ENCODE results near the gene KIF17.
"Not testable (repeated sequence)": the region's sequence is repeated elsewhere in the genome, so short reads cannot be mapped to it uniquely, and the experiment has no call there.

KIF17 gene

GRCh38 chr1:20727746-20728316 lies 10.0 kb upstream of the KIF17 start:
- no peak for DNase-seq (ENCODE audit: low read depth, low spot score)

DNA sequence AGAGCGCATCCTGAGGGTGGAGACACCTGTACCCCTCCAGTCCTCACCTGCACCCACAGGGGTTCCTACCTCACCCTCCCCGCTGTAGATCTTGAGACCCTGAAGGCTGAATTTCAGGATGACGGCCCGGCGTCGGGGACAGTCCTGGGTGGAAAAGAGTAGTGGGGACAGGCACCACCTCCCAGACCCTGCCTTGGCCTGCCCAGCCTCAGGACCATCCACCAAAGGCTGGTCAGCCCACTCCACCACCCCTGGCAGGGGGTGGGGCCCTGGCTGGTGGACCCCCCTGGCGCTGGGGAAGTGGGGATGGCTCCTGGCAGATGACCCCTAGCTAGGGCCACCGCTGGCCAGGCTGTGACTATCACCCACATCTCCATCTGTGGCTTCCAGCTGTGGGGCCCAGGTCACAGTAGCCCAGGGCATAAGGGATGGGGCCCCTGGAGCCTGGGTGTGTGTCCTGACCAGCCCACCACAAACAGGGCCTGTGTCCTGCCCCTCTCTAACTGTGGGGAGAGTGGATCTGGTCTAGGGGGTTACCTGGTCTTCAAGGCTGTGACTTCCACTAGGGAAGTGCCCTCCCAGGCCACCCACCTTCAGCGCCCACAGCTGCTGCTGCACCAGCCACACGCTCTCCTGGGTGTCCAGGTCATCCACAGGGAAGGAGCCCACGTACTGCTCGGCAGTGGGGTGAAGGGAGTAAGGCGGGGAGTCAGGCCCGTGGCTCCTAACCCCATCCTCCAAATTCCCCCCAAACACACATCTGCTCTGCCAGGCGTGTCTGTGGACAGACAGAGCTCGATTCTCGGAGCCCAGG lies 9.3 kb upstream of the KIF17 start:
- DNase-seq (ENCODE audit: low read depth, low spot score) = no peak

- no peak for DNase-seq (ENCODE audit: low read depth, low spot score)
These were observed 8.5 kb upstream of the KIF17 start for GRCh38 chr1:20726118-20726911.

GRCh38 chr1:20725189-20726117 lies 7.6 kb upstream of the KIF17 start:
- DNase-seq (ENCODE audit: low read depth, low spot score) = no peak

DNA sequence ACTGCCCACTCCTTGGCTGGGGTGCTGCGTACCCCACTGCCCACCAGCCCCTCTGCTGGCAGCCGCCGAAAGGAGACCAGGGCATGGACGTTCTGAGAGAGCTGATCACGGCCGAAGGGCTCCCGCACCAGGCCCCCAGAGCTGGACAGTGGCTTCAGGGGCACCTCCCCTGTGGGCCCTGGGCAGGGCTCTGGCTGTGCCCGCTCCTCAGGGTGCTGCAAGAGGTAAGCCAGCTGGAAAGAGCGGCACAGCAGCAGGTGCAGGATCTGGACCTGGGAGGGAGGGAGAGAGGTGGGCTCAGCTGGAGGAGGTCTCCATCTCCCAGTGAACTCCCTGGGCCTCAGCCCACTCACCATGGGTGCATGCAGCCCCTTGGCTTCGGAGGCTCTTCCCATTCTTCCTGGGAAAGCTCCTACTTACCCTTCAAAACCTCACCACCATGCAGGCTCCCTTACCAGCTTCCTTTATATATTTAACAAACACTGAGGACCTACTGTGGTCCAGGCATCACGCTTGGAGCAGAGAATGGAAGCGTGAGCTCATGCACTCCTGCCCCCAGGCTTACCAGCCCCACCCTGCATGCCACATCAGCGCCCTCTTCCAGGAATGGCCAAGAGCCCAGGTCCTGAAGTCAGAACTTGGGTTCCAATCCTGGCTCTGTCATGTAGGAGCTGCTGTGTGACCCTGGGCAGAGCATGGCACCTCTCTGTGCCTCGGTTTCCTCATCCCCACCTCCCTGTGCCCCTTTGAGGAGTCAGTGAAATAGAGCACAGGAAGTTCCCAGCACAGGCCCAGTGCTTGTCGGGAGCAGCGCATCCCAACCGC lies 6.8 kb upstream of the KIF17 start:
- DNase-seq (ENCODE audit: low read depth, low spot score) = no peak

DNA sequence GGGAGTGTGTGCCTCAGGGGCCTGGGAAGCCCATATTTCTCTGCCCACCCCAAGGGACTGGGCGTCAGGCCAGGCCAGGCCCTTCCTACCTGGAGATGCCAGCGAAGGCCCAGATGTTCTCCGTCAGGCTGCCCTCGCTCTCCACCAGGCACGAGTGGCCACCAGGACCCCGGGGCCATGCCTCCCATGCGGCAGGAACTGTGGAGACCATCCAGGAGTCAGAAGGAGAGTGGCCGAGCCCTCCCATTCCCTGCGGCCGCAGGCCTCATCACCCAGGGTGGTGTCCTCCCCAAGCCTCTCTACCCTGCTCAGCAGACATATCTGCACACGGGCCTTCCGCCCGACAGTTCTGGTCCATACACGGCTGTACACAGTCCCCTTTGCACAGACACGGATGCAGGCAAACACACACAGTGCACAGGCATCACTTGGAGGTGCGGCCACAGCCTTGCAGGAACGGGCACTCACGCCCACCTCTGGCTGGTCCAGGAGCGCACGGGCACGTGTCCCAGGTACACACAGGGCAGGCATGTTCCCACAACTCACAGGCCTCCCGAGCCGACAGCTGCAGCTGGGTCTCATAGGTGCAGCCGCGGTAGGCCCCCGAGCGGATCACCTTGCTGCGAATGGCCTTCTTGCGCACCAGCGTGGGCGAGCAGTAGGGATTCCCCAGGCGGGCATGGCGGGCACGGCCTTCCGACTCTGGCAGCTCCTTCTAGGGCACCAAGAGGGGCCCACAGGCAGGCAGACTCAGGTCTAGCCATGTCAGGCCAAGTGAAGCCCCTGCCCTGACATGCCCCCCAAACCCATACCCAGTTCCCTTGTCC lies 5.9 kb upstream of the KIF17 start:
- DNase-seq (ENCODE audit: low read depth, low spot score) = no peak

DNA sequence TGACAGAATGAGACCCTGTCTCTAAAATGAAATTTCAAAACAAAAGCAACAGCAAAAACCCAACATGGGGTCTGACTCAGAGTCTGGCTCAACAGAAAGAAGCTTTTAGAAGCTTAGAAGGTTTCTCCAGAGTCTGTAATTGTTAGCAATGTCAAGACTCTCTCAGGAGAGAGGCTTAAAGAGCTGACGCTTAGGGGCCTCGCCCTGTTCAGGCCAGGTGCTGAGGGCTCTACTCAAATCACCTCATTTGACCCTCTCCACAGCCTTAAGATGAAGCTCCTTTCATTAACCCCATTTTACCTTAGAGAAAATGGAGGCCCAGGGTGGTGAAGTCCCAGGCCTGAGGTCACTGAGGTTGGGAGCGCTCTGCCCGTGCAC lies 5.3 kb upstream of the KIF17 start:
- DNase-seq (ENCODE audit: low read depth, low spot score) = no peak

- no peak for DNase-seq (ENCODE audit: low read depth, low spot score)
These were observed 3.6 kb upstream of the KIF17 start for GRCh38 chr1:20721117-20722061.

GRCh38 chr1:20720631-20721091 lies 2.9 kb upstream of the KIF17 start:
- no peak for DNase-seq (ENCODE audit: low read depth, low spot score)

DNA sequence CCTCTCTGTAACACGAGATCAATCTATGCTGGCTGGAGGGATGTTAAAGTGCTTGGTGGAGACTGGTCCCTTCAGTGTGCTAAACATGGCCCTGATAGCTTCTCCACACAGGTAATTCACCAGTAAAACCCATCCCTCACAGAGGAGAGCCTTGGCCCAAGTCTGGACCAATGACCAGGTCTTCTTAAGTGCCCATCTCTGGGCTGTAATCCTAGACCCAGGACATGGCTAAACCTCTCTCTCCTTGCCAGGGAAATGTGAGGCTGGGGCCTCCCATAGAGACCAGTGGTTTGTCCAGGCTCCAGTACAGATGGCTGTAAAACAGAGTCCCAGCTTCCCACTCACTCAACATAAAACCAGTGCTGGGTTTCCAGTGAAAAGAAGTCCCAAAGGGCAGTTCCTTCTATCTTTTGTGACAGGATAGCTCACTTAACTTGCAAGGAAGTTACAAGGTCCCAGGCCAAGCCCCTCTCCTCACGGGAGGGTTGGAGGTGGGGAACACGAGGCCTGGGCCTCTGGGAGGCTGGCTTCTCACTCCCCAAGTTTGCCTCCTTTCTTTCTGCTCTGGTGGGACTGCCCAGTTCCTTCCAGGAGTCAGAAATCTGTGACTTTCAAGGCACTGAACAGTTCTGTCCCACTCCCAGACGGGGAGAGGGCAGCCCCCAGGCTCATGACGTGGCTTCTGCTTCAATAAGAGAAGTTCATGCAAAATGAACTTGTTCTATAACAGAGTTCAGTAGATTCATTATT lies 2.2 kb upstream of the KIF17 start:
- DNase-seq (ENCODE audit: low read depth, low spot score) = no peak

DNA sequence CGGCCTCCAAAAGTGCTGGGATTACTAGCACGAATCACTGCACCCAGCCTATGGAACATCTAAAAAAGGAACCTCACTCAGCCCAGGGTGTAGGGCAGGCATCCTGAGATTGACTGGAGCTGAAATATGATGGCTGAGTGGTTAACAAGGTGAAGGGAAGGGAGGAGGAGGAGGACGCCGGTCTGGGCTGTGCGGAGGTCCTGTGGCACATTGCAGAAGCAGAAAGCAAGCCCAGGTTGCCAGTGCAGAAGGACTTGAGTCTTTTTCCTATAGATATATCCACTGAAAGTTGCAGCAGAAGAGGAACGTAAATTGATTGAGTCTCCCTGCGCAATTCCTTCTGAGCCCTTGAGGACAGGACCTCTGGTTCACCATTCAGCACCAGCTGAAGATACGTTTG lies 1.5 kb upstream of the KIF17 start:
- DNase-seq (ENCODE audit: low read depth, low spot score) = no peak

- DNase-seq (ENCODE audit: low read depth, low spot score) = not testable (repeated sequence)
These were observed 606 bp upstream of the KIF17 start for GRCh38 chr1:20718343-20718882.

GRCh38 chr1:20716232-20716631 lies 1.6 kb downstream of the KIF17 start:
- no peak for DNase-seq (ENCODE audit: low read depth, low spot score)

GRCh38 chr1:20715406-20715805 lies 2.4 kb downstream of the KIF17 start:
- DNase-seq (ENCODE audit: low read depth, low spot score) = no peak

DNA sequence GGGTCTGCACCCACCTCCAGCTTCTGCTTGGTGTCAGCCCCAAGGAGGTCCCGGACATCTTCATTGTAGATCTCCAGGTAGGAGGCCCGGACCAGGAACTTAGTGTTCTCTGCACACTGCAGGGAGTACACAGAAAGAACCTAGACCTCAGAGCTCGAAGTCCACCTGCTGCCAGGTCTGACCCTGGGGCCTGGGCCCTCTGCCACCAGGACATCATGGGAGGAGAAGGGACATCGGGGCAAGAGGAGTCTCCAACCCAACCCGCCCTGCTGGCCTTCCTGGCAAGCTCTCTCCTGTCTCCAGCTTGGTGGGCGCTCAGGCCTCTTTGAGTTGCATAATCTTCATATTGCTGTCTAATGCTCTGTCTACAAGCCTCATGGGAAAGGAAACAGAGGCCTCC lies 4.4 kb downstream of the KIF17 start:
- no peak for DNase-seq (ENCODE audit: low read depth, low spot score)

DNA sequence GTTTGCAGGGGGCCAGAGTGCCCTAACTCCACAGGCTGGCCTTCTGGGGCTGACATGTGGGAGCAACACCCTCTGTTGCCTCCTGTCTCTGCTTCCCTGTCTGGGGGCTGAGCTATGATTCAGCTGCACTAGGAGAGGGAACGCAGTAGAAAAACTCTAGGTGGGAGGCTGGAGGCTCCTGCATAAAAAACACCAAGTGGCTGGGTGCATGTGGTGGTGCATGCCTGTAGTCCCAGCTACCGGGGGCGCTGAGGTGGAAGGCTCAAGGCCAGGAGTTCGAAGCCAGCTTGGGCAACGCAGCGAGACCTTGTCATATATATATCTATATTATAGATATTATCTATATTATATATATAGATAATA lies 5.6 kb downstream of the KIF17 start:
- no peak for DNase-seq (ENCODE audit: low read depth, low spot score)
